Endothelial cell of umbilical vein (primary cell): ENCODE measurements around the gene RYR3. TPM values are rescaled to one million over a fixed set of nuclear protein-coding genes. Genes with fewer than 3 reads are reported as not detected.

Source experiments
- BruUV-seq: library from RNA; stranded (reverse); fragments of 400-500 nt; replicated peaks from 2 replicates; lab custom pipeline; 2021; lab: Mats Ljungman, UMichigan
- CTCF ChIA-PET: fragments of 300-600, 350-600 bp; sonication (Branson Sonifier 250); formaldehyde crosslinking; loops from one replicate; lab custom pipeline; 2021; ENCODE audit warnings: antibody characterized with exemption, inconsistent platforms; lab: Charles Lee
- POLR2A ChIA-PET: fragments of 300-600, 350-600 bp; sonication (Branson Sonifier 250); formaldehyde crosslinking; loops from one replicate; lab custom pipeline; 2021; ENCODE audit warnings: antibody characterized with exemption, inconsistent platforms; lab: Charles Lee
- DNase-seq: peaks from one replicate; pipeline ENCODE4 v3.0.0-alpha.2; 2011; ENCODE audit warnings: low read depth, low spot score
- FAIRE-seq: peaks from 2 replicates; lab custom pipeline; 2011; peaks lifted over from hg19 to GRCh38; lab: Jason Lieb, UNC
- H2AFZ ChIP-seq: 2 replicates; pipeline ENCODE4 v1.6.0; 2012; ENCODE audit warnings: low read depth, low read length, control low read depth, inconsistent platforms
- H3K27ac ChIP-seq: 2 replicates; pipeline ENCODE4 v1.5.1; 2011; ENCODE audit warnings: low read depth, mild to moderate bottlenecking, control low read depth, low read length, moderate library complexity; ENCODE audit not compliant: insufficient read depth
- H3K27me3 ChIP-seq, 2 experiments: 2 replicates each; pipeline versions ENCODE4 v1.6.0 to v1.6.1; 2011; ENCODE audit warnings: low read length in 2 of 2, mixed read lengths in 1 of 2; ENCODE audit not compliant: control insufficient read depth in 2 of 2, insufficient read depth in 2 of 2
- H3K36me3 ChIP-seq, 2 experiments: 2 replicates in 1 of 2; 3 replicates in 1 of 2; pipeline ENCODE4 v1.5.1; 2011; ENCODE audit warnings: low read length in 2 of 2, mild to moderate bottlenecking in 1 of 2, moderate library complexity in 1 of 2; ENCODE audit not compliant: control insufficient read depth in 2 of 2, insufficient read depth in 2 of 2; ENCODE audit errors: extremely low read depth in 1 of 2
- H3K4me1 ChIP-seq: 3 replicates; pipeline ENCODE4 v1.5.1; 2011; ENCODE audit warnings: mild to moderate bottlenecking, low read length; ENCODE audit not compliant: control insufficient read depth, insufficient read depth; ENCODE audit errors: extremely low read depth
- H3K4me2 ChIP-seq: 2 replicates; pipeline ENCODE4 v1.6.1; 2011; ENCODE audit warnings: low read length, control low read depth, mixed read lengths; ENCODE audit not compliant: insufficient read depth
- H3K4me3 ChIP-seq, 3 experiments: fragments of 200-600 bp in 1 of 3; sonication (generic), shearing (Covaris generic) in 1 of 3; replicated peaks in 1 of 3; 2 replicates each; pipeline ENCODE4 v1.5.1; 2011 to 2016; ENCODE audit warnings: control low read depth in 3 of 3, low read length in 3 of 3, mild to moderate bottlenecking in 2 of 3, inconsistent platforms in 1 of 3, low read depth in 1 of 3, moderate library complexity in 1 of 3; ENCODE audit not compliant: insufficient read depth in 1 of 3
- H3K79me2 ChIP-seq: 2 replicates; pipeline ENCODE4 v1.6.0; 2012; ENCODE audit warnings: low read length, inconsistent platforms; ENCODE audit not compliant: control insufficient read depth, insufficient read depth
- H3K9ac ChIP-seq: replicated peaks from 2 replicates; pipeline ENCODE3; 2011; ENCODE audit warnings: low read length, control low read depth; ENCODE audit not compliant: insufficient read depth; ENCODE audit errors: extremely low read depth
- H3K9me1 ChIP-seq: replicated peaks from 3 replicates; pipeline ENCODE4 v1.6.0; 2011; ENCODE audit warnings: mild to moderate bottlenecking, low read length; ENCODE audit not compliant: control insufficient read depth, insufficient read depth; ENCODE audit errors: extremely low read depth
- H3K9me3 ChIP-seq: replicated peaks from 2 replicates; pipeline ENCODE4 v1.5.1; 2012; ENCODE audit warnings: low read length, inconsistent platforms; ENCODE audit not compliant: control insufficient read depth, insufficient read depth
- H4K20me1 ChIP-seq: replicated peaks from 2 replicates; pipeline ENCODE3; 2011; ENCODE audit warnings: mild to moderate bottlenecking, low read length; ENCODE audit not compliant: control insufficient read depth, insufficient read depth; ENCODE audit errors: extremely low read depth
- CTCF ChIP-seq, 2 donors: IDR thresholded peaks; 1 replicate in 1 of 2; 2 replicates in 1 of 2; pipeline ENCODE4 v1.5.1; 2011; ENCODE audit warnings: low read length in 2 of 2, mild to moderate bottlenecking in 2 of 2, moderate library complexity in 2 of 2, control low read depth in 1 of 2, inconsistent platforms in 1 of 2, low read depth in 1 of 2; ENCODE audit not compliant: insufficient read depth in 1 of 2; ENCODE audit errors: extremely low read depth in 1 of 2
- EZH2 ChIP-seq: IDR thresholded peaks from 2 replicates; pipeline ENCODE4 v1.6.1; 2012; ENCODE audit warnings: borderline replicate concordance, low read depth, mild to moderate bottlenecking, moderate library complexity, low read length, inconsistent platforms; ENCODE audit not compliant: severe bottlenecking
- FOS ChIP-seq: IDR thresholded peaks from 2 replicates; pipeline ENCODE4 v1.6.1; 2011; ENCODE audit warnings: mild to moderate bottlenecking, low read length, moderate library complexity, borderline replicate concordance; ENCODE audit not compliant: insufficient read depth
- GATA2 ChIP-seq: IDR thresholded peaks from 2 replicates; pipeline ENCODE4 v1.7.0; 2011; ENCODE audit warnings: low read depth, mild to moderate bottlenecking, moderate library complexity, mixed read lengths, low read length; ENCODE audit not compliant: insufficient read length, insufficient read depth
- JUN ChIP-seq: IDR thresholded peaks from 2 replicates; pipeline ENCODE4 v1.6.1; 2011; ENCODE audit warnings: borderline replicate concordance, low read depth; ENCODE audit not compliant: insufficient read length, insufficient read depth
- MAX ChIP-seq: IDR thresholded peaks from 2 replicates; pipeline ENCODE4 v1.6.1; 2011; ENCODE audit not compliant: insufficient read depth, insufficient read length
- MYC ChIP-seq: IDR thresholded peaks from one replicate; pipeline ENCODE4 v1.6.1; 2011; ENCODE audit warnings: mild to moderate bottlenecking, low read depth, low read length
- POLR2A ChIP-seq: IDR thresholded peaks from 2 replicates; pipeline ENCODE4 v1.6.1; 2012; ENCODE audit warnings: low read depth, mild to moderate bottlenecking, control low read depth, low read length
- POLR2AphosphoS5 ChIP-seq: IDR thresholded peaks from 2 replicates; pipeline ENCODE4 v1.6.1; 2012; ENCODE audit warnings: low read depth, mild to moderate bottlenecking, control low read depth, low read length, moderate library complexity; ENCODE audit not compliant: insufficient read depth
- dilution Hi-C: fragments of 300-500 bp; cut with MboI; formaldehyde crosslinking; loops from one replicate; pipeline ENCODE4 v1.15.0; 2019; ENCODE audit warnings: low sequenced_read_pairs; ENCODE audit not compliant: extremely low pct_ligation_motif_present
- intact Hi-C: fragments of 100-400 bp; cut with micrococcal nuclease; formaldehyde crosslinking; loops from one replicate; pipeline ENCODE4 v1.10.0; 2022
- polyA plus RNA-seq, 4 experiments: library from polyadenylated mRNA; depleted of rRNA in 3 of 4; stranded (reverse) in 3 of 4; unstranded in 1 of 4; fragments of >200 nt; gene quantifications; 2 replicates each; pipeline versions ENCODE4 v1.2.1 to v1.2.3, GENCODE V29; 2011 to 2012; ENCODE audit warnings: missing spikeins in 1 of 4
- total RNA-seq: library from RNA; stranded (reverse); gene quantifications from 2 replicates; pipeline ENCODE4 v1.2.3, GENCODE V29; 2021

The RYR3 gene
- total and polyA plus RNA-seq, 2 donors (not counting 3 experiments of a cell fraction or from before 2014, with no cell fraction given): not detected

GRCh38 chr15:33671456-33671855 lies 360.7 kb downstream of the RYR3 start:
- no peaks in the 10 kb centered on the region for H3K9me1 ChIP-seq
- dilution Hi-C loops: no loop called here
- H3K4me1 ChIP-seq: no peaks in the 10 kb centered on the region
- H3K9me3 ChIP-seq: no peaks in the 10 kb centered on the region
- H4K20me1 ChIP-seq: no peaks in the 10 kb centered on the region
- H3K36me3 ChIP-seq: no peaks in the 10 kb centered on the region
- H3K79me2 ChIP-seq: no peaks in the 10 kb centered on the region
- no TSS peak for BruUV-seq
- peaks cover 7 to 9% of the 10 kb centered on the region in 2 experiments for H3K27me3 ChIP-seq
- H3K4me3 ChIP-seq: no peak overlapping the region
- no peak overlapping the region for H3K9ac ChIP-seq
- POLR2A ChIA-PET: no interaction called here
- DNase-seq: no peak
- no peak overlapping the region for H2AFZ ChIP-seq
- intact Hi-C loops: no loop called here
- no peak overlapping the region for H3K4me2 ChIP-seq
- CTCF ChIA-PET: no interaction called here
- no peak for TF ChIP-seq JUN
- TF ChIP-seq POLR2A: no peak
- no peak for TF ChIP-seq GATA2
- no peak for TF ChIP-seq EZH2
- TF ChIP-seq CTCF (IDR thresholded peaks at IDR 0.05; ENCODE audit: extremely low read depth in 1 of 2, insufficient read depth in 1 of 2, low read depth in 1 of 2, low read length in 2 of 2): no peak
- no peak for TF ChIP-seq MYC
- no peak for TF ChIP-seq POLR2AphosphoS5
- no peak for TF ChIP-seq MAX
- TF ChIP-seq FOS: no peak
- no peak overlapping the region for H3K27ac ChIP-seq
- FAIRE-seq: no peak
